BJ (cell line): ENCODE measurements around the gene SDCCAG8. TPM values are rescaled to one million over a fixed set of nuclear protein-coding genes. Genes with fewer than 3 reads are reported as not detected.
"Not testable (repeated sequence)": the region's sequence is repeated elsewhere in the genome, so short reads cannot be mapped to it uniquely, and the experiment has no call there.

ENCODE experiments used
- CTCF ChIA-PET: fragments of 350-600 bp; formaldehyde crosslinking; extraction: SDS; loops from one replicate; lab custom pipeline; 2021; ENCODE audit warnings: antibody characterized with exemption, inconsistent platforms; lab: Yijun Ruan, JAX
- POLR2A ChIA-PET: fragments of 300-600 bp; sonication (Branson Sonifier 250); formaldehyde crosslinking; extraction: SDS; loops from one replicate; lab custom pipeline; 2021; ENCODE audit warnings: antibody characterized with exemption; lab: Charles Lee
- DNase-seq: peaks from one replicate; pipeline ENCODE4 v3.0.0-alpha.2; 2011; ENCODE audit warnings: low read depth
- H3K27me3 ChIP-seq: 2 replicates; pipeline ENCODE4 v1.6.0; 2011; ENCODE audit warnings: low read length; ENCODE audit not compliant: control insufficient read depth, insufficient read depth
- H3K36me3 ChIP-seq: 2 replicates; pipeline ENCODE4 v1.5.1; 2011; ENCODE audit warnings: low read length; ENCODE audit not compliant: control insufficient read depth, insufficient read depth
- H3K4me3 ChIP-seq: 2 replicates; pipeline ENCODE4 v1.5.1; 2011; ENCODE audit warnings: low read depth, mild to moderate bottlenecking, control low read depth, low read length
- polyA plus RNA-seq: library from polyadenylated mRNA; depleted of rRNA; stranded (reverse); fragments of >200 nt; gene quantifications from 2 replicates; pipeline ENCODE4 v1.2.3, GENCODE V29; 2011
- TF ChIP-seq, protein P1 (sequence below): IDR thresholded peaks from 2 replicates; pipeline ENCODE4 v1.5.1; 2011; ENCODE audit warnings: low read depth, mild to moderate bottlenecking, control low read depth, inconsistent platforms, low read length, moderate library complexity; ENCODE audit not compliant: insufficient read depth

Gene SDCCAG8
- polyA plus RNA-seq, 1 experiment, result 17.0 TPM

DNA sequence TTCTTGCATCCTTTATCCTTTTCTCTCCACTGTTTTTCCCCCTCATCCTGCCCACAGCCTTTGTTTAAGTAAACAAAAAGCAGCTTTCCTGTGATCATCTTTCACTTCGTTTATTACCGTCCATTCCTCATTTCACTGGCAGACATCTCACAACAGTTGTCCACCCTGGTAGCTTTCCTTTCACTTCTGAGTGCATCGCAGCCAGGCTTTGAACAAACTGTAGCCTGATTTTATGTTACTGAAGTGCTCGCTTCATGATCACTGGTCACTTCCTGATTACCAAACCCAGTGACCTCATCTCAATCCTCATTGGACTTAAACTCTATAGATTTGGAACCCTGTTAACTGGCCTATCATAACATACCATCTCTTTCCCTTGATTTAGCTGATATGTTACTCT lies 67.7 kb downstream of the SDCCAG8 start:
- TF ChIP-seq, protein P1, sequence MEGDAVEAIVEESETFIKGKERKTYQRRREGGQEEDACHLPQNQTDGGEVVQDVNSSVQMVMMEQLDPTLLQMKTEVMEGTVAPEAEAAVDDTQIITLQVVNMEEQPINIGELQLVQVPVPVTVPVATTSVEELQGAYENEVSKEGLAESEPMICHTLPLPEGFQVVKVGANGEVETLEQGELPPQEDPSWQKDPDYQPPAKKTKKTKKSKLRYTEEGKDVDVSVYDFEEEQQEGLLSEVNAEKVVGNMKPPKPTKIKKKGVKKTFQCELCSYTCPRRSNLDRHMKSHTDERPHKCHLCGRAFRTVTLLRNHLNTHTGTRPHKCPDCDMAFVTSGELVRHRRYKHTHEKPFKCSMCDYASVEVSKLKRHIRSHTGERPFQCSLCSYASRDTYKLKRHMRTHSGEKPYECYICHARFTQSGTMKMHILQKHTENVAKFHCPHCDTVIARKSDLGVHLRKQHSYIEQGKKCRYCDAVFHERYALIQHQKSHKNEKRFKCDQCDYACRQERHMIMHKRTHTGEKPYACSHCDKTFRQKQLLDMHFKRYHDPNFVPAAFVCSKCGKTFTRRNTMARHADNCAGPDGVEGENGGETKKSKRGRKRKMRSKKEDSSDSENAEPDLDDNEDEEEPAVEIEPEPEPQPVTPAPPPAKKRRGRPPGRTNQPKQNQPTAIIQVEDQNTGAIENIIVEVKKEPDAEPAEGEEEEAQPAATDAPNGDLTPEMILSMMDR, result no peak
- ChIA-PET POLR2A (no interaction called here), CTCF (interaction anchor here (1.8 to 1.9 kb wide), 2 partner anchors 855 to 868 kb away, joined by 4 to 5 read pairs; no protein-coding TSS in a partner anchor)
- Histone ChIP-seq H3K4me3 (no peak overlapping the region), H3K36me3 (peaks cover 3% of the 10 kb centered on the region; the same call in 1 of the 2 replicates), H3K27me3 (no peaks in the 10 kb centered on the region)
- no peak for DNase-seq

DNA sequence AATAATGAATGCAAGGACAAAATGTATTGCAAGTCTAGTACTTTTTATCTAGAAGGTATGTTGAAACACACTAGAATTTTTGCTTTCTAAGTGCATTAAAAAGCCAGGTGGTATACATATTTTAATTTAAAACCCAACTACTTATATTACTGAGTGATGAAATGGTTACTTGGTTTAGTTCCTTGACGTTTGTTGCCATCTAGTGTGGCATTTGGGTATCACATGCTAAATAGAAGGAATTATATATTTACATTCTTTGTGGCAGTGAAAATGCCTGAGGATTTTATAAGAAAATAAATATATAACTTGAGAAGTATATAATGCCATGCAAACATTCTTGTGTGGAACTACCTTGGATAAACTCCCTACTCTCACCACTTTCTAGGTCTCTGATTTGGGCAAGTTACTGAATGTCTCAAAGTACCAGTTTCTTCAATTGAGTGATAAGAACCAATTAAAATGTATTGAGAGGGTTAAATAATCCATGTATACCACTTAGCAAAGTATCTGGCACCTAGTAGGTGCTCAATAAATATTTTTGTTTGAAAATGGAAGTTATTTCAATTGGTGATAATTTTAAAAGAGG lies 69.6 kb downstream of the SDCCAG8 start:
- Histone ChIP-seq H3K27me3 (no peaks in the 10 kb centered on the region), H3K36me3 (no peaks in the 10 kb centered on the region), H3K4me3 (no peak overlapping the region)
- TF ChIP-seq, protein P1, result peak; percentile 68
- POLR2A ChIA-PET, result no interaction called here
- DNase-seq, result no peak
- CTCF ChIA-PET, result interaction anchor here (1.2 kb wide), 1 partner anchor 858 kb away, joined by 3 read pairs; no protein-coding TSS in a partner anchor

DNA sequence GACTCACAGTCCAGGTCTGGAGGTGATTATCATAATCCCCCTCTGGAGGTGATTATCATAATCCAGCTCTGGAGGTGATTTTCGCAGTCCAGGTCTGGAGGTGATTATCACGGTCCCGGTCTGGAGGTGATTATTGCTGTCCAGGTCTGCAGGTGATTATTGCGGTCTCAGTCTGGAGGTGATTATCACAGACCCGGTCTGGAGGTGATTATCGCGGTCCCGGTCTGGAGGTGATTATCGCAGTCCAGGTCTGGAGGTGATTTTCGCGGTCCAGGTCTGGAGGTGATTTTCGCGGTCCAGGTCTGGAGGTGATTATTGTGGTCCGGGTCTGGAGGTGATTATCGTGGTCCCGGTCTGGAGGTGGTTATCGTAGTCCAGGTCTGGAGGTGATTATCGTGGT lies 76.6 kb downstream of the SDCCAG8 start:
- TF ChIP-seq, protein P1, result no peak
- ChIA-PET CTCF (no interaction called here), POLR2A (no interaction called here)
- Histone ChIP-seq H3K36me3 (no peaks in the 10 kb centered on the region; the same call in 1 of the 2 replicates), H3K27me3 (no peaks in the 10 kb centered on the region), H3K4me3 (no peak overlapping the region)
- no peak for DNase-seq

DNA sequence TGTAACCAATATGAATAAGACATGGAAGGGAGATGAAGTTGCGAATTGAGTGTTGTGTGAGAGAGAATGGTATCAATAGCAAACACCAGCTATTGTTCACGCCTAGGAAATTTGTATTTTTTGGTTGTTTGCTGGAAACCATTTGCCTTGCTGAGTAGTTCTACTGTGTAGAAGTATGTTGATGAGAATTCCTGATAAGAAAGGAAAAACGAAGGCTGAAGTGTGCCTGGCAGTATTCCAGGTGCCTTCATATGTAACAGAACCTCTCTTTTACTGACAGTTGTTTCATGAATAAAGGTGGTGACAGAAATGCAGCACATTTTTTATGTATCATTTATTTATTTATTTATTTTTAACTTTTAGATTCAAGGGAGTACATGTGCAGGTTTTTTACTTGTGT lies 79.5 kb downstream of the SDCCAG8 start:
- ChIA-PET POLR2A (no interaction called here), CTCF (interaction anchor here (1.2 to 1.9 kb wide), 2 partner anchors 8 to 21 kb away, joined by 4 to 9 read pairs; no protein-coding TSS in a partner anchor)
- DNase-seq, result no peak
- Histone ChIP-seq H3K4me3 (no peak overlapping the region), H3K36me3 (no peaks in the 10 kb centered on the region; the same call in 1 of the 2 replicates), H3K27me3 (no peaks in the 10 kb centered on the region)
- TF ChIP-seq, protein P1, result no peak

DNA sequence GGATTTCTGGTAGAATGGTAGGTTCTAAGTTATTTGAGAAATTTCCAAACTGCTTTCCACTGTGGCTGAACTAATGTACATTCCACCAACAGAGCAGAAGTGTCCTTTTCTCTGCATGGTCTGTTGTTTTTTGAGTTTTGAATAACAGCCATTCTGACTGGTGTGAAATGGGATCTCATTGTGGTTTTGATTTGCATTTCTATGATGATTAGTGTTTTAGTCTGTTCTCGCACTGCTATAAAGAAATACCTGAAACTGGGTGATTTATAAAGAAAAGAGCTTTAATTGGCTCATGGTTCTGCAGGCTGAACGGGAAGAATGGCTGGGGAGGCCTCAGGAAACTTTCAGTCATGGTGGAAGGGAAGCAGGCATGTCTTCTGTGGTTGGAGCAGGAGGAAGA lies 80.3 kb downstream of the SDCCAG8 start:
- H3K27me3 ChIP-seq, result no peaks in the 10 kb centered on the region
- DNase-seq, result no peak
- ChIA-PET CTCF (no interaction called here), POLR2A (no interaction called here)
- no peak overlapping the region for H3K4me3 ChIP-seq
- H3K36me3 ChIP-seq, result no peaks in the 10 kb centered on the region; the same call in 1 of the 2 replicates
- TF ChIP-seq, protein P1, result no peak

DNA sequence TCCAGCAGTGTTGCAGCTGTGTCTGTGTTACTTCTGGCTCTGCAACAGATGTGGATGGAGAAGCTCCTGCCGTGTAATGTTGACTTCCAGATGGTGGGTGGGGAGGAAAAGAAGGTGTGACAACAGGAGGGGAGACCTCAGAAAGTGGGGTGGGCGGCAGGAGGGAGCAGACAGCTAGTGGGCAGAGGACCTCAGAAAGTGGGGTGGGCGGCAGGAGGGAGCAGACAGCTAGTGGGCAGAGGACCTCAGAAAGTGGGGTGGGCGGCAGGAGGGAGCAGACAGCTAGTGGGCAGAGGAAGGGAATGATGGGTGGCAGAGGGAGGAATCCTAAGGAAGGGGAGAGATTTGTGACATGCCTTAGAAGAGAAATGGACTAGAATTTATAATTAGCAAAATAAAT lies 83.0 kb downstream of the SDCCAG8 start:
- CTCF ChIA-PET, result interaction anchor here (1.0 to 2.0 kb wide), 3 partner anchors 9 to 935 kb away, joined by 3 to 6 read pairs (median 4); no protein-coding TSS in a partner anchor
- H3K4me3 ChIP-seq, DNase-seq, H3K36me3 ChIP-seq, H3K27me3 ChIP-seq: not testable (repeated sequence)
- POLR2A ChIA-PET, result interaction anchor here (0.7 kb wide), 1 partner anchor 24 kb away, joined by 12 read pairs; no protein-coding TSS in a partner anchor
